OCI-M2 (cell line): ENCODE results near the gene CTAGE9.

ENCODE experiments used
- DNase-seq: peaks from one replicate; lab custom pipeline; 2025; ENCODE audit not compliant: unreplicated experiment; lab: John Stamatoyannopoulos, UW

CTAGE9 gene

GRCh38 chr6:131673184-131673583 is 37.6 kb downstream of the CTAGE9 start:
- no peak for DNase-seq

GRCh38 chr6:131669891-131670290 is 40.9 kb downstream of the CTAGE9 start:
- DNase-seq = no peak

- DNase-seq = no peak
Measured at GRCh38 chr6:131663578-131664165, 47.1 kb downstream of the CTAGE9 start.

- DNase-seq = no peak
Measured at GRCh38 chr6:131660195-131660594, 50.6 kb downstream of the CTAGE9 start.
